Large intestine (tissue), 3 donors: ENCODE results near the gene PLXNA3. TPM values are rescaled to one million over a fixed set of nuclear protein-coding genes. Genes with fewer than 3 reads are reported as not detected.

ENCODE experiments used
- DNase-seq, 2 donors: peaks; one replicate each; pipeline versions ENCODE4 v3.0.0 to v3.0.0-alpha.2; 2013
- H3K27ac ChIP-seq: one replicate; pipeline ENCODE4 v1.5.1; 2013; ENCODE audit warnings: low read length
- H3K27me3 ChIP-seq: 2 replicates; pipeline ENCODE4 v1.6.1; 2013; ENCODE audit warnings: low read length; ENCODE audit not compliant: control insufficient read depth, insufficient read depth
- H3K36me3 ChIP-seq: 2 replicates; pipeline ENCODE4 v1.6.1; 2013; ENCODE audit warnings: low read length; ENCODE audit not compliant: control insufficient read depth, insufficient read depth
- H3K4me1 ChIP-seq: one replicate; pipeline ENCODE4 v1.6.1; 2013; ENCODE audit warnings: low read length; ENCODE audit not compliant: control insufficient read depth, insufficient read depth
- H3K4me3 ChIP-seq: one replicate; pipeline ENCODE4 v1.5.1; 2013; ENCODE audit warnings: low read length
- H3K9me3 ChIP-seq: one replicate; pipeline ENCODE4 v1.6.1; 2013; ENCODE audit warnings: mild to moderate bottlenecking, low read depth, low read length, moderate library complexity; ENCODE audit not compliant: control insufficient read depth
- WGBS: methylation state at CpG from one replicate; pipeline ENCODE4 v1.1.5; 2013; ENCODE audit warnings: low lambda C conversion rate; ENCODE audit not compliant: insufficient coverage; 5-methylcytosine and 5-hydroxymethylcytosine counted together
- polyA plus RNA-seq: library from polyadenylated mRNA; unstranded; fragments of 120-200 nt; gene quantifications from one replicate; pipeline ENCODE4 v1.2.1, GENCODE V29; 2013

PLXNA3 gene
- polyA plus RNA-seq, 1 donor = 37.2 TPM

GRCh38 chrX:154435171-154435733, 22.8 kb upstream of the PLXNA3 start:
- Histone ChIP-seq H3K4me1 (peaks cover 17% of the 10 kb centered on the region), H3K4me3 (no peak overlapping the region), H3K9me3 (no peaks in the 10 kb centered on the region), H3K36me3 (peaks cover 56% of the 10 kb centered on the region), H3K27ac (no peak overlapping the region), H3K27me3 (no peaks in the 10 kb centered on the region)
- no peak for DNase-seq
- no CpG with 5 or more reads among the region's 19 CpGs for WGBS

- Histone ChIP-seq H3K36me3 (peaks cover 58% of the 10 kb centered on the region), H3K27ac (no peak overlapping the region), H3K4me3 (peak overlapping the region; percentile 26), H3K4me1 (peaks cover 12% of the 10 kb centered on the region), H3K27me3 (no peaks in the 10 kb centered on the region), H3K9me3 (no peaks in the 10 kb centered on the region)
- WGBS = no CpG with 5 or more reads among the region's 78 CpGs
- DNase-seq = peak in 1 of 2 donors; percentile 43
These were observed 21.6 kb upstream of the PLXNA3 start for GRCh38 chrX:154436374-154436982.

GRCh38 chrX:154436983-154437752, 20.9 kb upstream of the PLXNA3 start, which contains the start of gene GDI1:
Gene GDI1 (plus strand): TSS chrX:154437154. CDS start chrX:154437255, 101 bp downstream.
- H3K4me3 ChIP-seq = peak within 1 kb of the TSS; percentile 60
- H3K9me3 ChIP-seq = no peaks in the 10 kb centered on the region
- DNase-seq = peak in 1 of 2 donors; percentile 67
- peaks cover 10% of the 10 kb centered on the region for H3K4me1 ChIP-seq
- H3K36me3 ChIP-seq = peaks cover 59% of the 10 kb centered on the region
- no CpG with 5 or more reads among the region's 93 CpGs for WGBS
- no peaks in the 10 kb centered on the region for H3K27me3 ChIP-seq
- no peak within 1 kb of the TSS for H3K27ac ChIP-seq

GRCh38 chrX:154437971-154438893, 19.8 kb upstream of the PLXNA3 start:
- H3K36me3 ChIP-seq = peaks cover 57% of the 10 kb centered on the region
- no peaks in the 10 kb centered on the region for H3K9me3 ChIP-seq
- WGBS = no CpG with 5 or more reads among the region's 28 CpGs
- H3K27ac ChIP-seq = no peak overlapping the region
- no peak for DNase-seq
- H3K4me1 ChIP-seq = peaks cover 10% of the 10 kb centered on the region
- no peaks in the 10 kb centered on the region for H3K27me3 ChIP-seq
- H3K4me3 ChIP-seq = peak overlapping the region; percentile 60

- Histone ChIP-seq H3K27me3 (no peaks in the 10 kb centered on the region), H3K9me3 (no peaks in the 10 kb centered on the region), H3K36me3 (peaks cover 46% of the 10 kb centered on the region), H3K4me3 (no peak overlapping the region), H3K4me1 (peaks cover 13% of the 10 kb centered on the region), H3K27ac (no peak overlapping the region)
- no peak for DNase-seq
- no CpG with 5 or more reads among the region's 18 CpGs for WGBS
These were observed 18.2 kb upstream of the PLXNA3 start for GRCh38 chrX:154439841-154440240.

- Histone ChIP-seq H3K9me3 (no peaks in the 10 kb centered on the region), H3K4me3 (no peak overlapping the region), H3K36me3 (peaks cover 36% of the 10 kb centered on the region), H3K27me3 (no peaks in the 10 kb centered on the region), H3K27ac (no peak overlapping the region), H3K4me1 (peaks cover 13% of the 10 kb centered on the region)
- WGBS = no CpG with 5 or more reads among the region's 17 CpGs
- no peak for DNase-seq
These were observed 17.3 kb upstream of the PLXNA3 start for GRCh38 chrX:154440623-154441357.

GRCh38 chrX:154441564-154441963, 16.5 kb upstream of the PLXNA3 start:
- WGBS = no CpG with 5 or more reads among the region's 11 CpGs
- H3K27me3 ChIP-seq = no peaks in the 10 kb centered on the region
- H3K36me3 ChIP-seq = peaks cover 35% of the 10 kb centered on the region
- no peaks in the 10 kb centered on the region for H3K9me3 ChIP-seq
- no peak overlapping the region for H3K27ac ChIP-seq
- no peak for DNase-seq
- H3K4me3 ChIP-seq = no peak overlapping the region
- peaks cover 10% of the 10 kb centered on the region for H3K4me1 ChIP-seq

- DNase-seq = no peak
- no peaks in the 10 kb centered on the region for H3K9me3 ChIP-seq
- H3K27ac ChIP-seq = no peak overlapping the region
- no CpG with 5 or more reads among the region's 21 CpGs for WGBS
- no peak overlapping the region for H3K4me3 ChIP-seq
- H3K4me1 ChIP-seq = peaks cover 10% of the 10 kb centered on the region
- no peaks in the 10 kb centered on the region for H3K27me3 ChIP-seq
- H3K36me3 ChIP-seq = peaks cover 40% of the 10 kb centered on the region
These were observed 15.9 kb upstream of the PLXNA3 start for GRCh38 chrX:154441984-154442707.

- H3K9me3 ChIP-seq = no peaks in the 10 kb centered on the region
- H3K4me3 ChIP-seq = peak overlapping the region; percentile 40
- WGBS = no CpG with 5 or more reads among the region's 10 CpGs
- peak overlapping the region; percentile 70 for H3K27ac ChIP-seq
- no peak for DNase-seq
- peaks cover 42% of the 10 kb centered on the region for H3K36me3 ChIP-seq
- no peaks in the 10 kb centered on the region for H3K27me3 ChIP-seq
- peaks cover 4% of the 10 kb centered on the region for H3K4me1 ChIP-seq
These were observed 14.6 kb upstream of the PLXNA3 start for GRCh38 chrX:154443479-154443910.
